Stimulated activated CD8-positive, alpha-beta memory T cell treated with anti-CD3 and anti-CD28 coated beads, Interleukin-12 subunit alpha, Interleukin-12 subunit beta, amount 100 ng/mL, for 4 hours (primary cell): ENCODE measurements around the gene UXS1.

Experiments used
- DNase-seq: peaks from one replicate; pipeline ENCODE4 v3.0.0-alpha.2; 2020; ENCODE audit warnings: low read depth

Gene UXS1

DNA sequence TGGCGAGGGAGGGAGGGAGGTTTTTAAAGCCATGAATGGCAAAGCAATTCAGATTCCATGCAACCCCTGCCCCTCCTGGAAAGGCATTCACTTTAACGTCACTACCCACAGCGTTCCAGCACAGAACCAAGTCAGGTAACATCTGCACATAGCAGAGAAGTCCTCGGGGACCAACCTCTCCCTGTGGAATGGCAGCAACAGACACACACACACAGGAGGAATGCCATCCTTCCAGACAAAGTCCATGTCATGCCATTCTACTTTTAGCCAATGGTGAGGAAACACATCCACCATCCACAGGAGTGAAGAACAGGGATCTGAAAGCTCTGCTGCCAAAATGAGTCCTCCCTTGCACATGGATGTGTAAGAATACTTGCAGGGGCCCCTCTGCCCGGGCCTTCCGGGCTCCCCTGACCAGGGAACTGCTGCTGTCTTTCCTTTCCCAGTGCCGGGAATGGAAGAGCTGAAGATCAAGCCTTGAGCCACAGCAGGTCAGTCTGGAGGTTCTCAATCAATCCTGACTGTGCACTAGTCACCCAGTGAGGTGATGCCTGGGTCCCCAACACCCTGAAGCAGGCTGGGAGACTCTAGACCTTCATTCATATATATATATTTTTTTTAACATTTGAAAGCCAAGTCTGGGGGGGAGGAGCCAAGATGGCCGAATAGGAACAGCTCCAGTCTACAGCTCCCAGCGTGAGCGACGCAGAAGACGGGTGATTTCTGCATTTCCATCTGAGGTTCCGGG is 63.7 kb downstream of the UXS1 start:
- DNase-seq, result no peak

DNA sequence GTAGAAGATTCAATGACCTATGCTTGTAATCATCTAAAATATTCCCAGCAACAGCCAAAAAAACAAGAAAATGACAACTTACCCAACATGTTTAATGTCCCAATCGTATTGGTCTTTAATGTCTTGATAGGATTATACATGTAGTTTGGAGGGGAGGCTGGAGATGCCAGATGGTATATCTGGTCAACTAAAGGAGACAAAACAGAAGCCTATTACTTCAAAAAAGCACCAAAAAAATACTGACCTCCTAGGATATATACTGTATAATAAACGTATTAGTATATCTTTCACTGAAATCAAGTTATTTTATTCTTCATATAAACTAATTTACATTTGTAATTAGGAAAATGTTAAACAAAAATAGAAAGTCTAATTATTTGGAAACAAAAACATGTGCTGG is 64.5 kb downstream of the UXS1 start:
- no peak for DNase-seq

DNA sequence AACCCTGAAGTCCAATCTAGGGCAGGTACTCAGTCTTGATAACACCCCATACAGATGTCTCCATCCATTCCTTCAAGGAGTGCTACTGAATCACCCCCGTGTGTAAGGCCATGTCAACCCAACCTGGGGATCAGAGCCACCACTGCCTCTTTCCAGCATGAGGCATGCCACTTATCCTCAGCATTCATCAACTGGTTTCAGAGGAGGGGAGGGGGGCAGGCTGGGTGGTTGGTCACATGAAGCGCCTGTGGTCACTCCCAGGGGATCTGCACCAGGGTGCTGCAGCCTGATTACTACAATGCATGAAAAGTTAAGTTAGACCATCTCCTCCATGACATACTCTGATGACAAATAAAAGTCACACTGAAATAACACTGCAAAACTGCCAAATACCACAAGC is 65.0 kb downstream of the UXS1 start:
- DNase-seq, result no peak

DNA sequence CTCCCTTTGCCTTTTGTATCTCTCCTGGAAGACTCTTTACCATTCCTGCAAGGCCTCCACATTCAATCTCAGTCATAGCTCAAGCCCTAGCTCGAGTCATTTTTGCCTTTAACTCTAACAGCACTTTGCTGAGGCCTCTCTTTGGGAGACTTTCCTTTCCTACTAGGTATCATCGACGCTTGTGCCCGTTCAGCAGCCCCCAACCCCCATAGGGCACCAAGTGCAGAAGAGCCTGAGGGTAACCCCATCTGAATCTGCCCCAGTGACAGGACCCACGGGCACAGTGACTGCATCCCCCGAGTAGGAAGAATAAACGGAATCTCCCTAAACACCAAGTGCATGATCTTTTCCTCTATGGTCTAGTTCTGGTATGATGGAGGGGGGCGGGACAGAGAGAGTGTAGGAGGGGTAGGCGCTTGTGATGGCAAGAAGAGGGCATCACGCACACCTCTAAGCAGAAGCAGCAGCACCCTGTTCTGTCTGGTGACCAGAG is 66.3 kb downstream of the UXS1 start:
- DNase-seq, result no peak

DNA sequence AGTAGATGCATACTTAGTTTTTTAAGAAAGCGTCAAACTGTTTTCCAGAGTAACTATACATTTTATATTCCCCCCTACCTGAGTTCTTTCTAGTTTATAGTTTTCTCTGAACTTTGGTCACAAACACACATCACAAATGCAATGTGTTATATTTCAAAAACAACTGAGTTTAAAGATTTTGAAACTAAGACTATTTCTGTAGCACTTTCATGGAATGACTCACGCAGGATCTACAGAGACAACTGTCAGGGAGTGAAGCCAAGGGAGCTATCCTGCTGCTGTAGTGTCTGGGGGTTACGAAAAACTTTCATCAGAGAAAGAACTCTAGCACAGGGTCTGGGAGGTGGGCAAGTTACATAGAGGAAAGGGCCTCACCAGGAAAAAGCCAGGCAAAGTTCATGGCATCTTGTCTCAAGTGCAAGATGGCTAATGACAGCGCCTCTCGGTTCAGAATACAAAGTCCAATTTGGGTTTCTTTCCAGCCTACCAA is 66.8 kb downstream of the UXS1 start:
- DNase-seq, result no peak

DNA sequence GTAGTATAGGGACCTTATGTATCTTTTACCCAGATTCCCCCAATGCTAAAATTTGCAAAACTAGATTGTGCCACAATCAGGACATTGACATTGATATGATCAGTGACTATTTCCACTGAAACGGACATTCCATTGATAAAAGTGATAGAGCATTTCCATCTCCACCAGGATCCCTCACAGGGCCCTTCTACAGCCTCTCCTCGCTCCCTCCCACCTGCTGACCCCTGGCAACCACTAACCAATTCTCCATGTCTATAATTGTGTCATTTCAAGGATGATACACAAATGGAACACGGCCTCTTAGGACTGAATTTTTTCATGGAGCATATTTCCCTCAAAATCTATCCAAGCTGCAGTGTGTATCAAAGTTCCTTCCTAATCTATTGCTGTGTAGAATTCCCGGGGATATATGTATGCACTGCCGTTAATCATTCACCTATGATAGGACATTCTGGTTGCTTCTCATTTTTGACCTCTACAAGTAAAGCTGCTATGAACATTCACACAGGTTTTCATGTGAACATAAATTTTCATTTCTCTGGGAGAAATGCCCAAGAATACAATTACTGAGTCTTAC is 67.3 kb downstream of the UXS1 start:
- no peak for DNase-seq

DNA sequence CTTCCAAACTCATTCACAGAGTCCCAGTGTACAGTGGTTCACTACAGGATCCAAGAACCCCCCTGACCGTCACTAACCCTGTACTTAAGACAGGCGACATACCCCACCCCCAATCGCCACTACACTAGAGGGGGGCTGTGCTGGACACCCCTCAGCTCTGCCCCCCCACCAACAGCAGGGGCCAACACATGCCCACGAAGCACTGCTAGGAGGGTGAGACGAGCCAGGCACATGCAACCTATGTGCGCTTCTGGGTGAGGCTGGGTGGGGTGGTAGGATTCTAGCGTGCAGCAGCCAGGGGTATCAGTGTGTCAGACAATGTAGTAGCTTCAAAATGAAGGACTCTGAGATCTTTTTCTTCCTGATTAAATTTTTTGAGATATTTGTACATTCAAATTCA is 67.8 kb downstream of the UXS1 start:
- no peak for DNase-seq

DNA sequence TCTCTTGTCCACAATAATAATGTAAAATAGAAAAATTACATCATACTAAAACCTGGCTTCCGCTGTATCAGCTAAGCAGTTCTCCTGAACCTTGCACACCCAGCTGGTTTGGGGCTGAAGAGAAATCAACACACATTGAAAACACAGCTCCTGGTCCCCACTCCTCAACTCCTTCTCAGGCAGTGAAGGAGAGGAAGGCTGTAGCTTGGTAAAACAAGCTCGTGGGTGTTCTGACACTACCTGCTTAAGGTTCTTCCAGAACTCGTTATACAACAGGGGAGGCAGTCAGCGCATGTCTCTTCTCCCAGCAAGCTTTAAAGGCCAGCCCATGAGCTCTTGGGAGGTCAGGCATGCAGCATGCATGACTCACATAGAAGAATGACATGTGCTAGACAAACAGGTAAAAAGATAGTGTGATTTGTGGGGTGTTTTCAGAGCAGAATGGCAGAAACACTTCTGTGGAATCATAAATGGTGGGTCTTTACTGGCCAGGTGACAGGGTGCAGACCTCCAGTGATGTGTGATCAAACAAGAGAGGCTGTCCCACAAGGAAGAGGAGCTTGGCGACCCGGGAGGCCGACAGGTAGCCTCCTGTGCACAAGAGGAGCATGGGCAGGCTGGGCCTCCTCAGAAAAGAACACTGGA is 69.1 kb downstream of the UXS1 start:
- DNase-seq, result no peak

DNA sequence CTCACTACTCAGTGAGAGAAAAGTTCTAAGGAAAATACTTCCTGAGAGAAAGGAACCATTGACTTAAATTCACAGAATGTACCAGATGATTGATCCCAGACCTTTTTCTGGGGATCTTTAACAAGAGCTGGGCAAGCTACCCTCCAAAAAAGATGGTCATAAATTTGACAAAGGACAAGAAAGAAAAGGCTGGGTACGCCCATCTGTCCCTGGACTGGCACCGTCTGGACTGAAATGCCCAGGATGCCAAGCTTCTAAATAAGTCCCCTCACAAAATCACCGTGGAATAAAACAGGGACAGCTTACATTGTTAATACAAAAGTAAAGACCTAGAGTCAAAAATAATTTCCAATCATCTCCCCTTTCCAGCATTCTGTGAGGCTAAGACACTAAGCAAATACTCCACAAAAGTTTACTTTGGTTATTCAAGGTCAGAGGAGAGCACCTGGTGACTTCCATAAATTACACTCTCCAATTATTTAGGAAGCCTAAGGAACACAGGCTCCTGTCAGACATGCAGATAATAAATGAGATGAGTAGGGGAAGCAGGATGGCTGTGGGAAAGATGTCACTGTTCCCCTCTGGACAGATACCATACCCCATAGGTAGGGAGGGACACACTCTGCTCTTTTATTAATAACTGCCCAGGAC is 69.9 kb downstream of the UXS1 start:
- DNase-seq, result no peak

DNA sequence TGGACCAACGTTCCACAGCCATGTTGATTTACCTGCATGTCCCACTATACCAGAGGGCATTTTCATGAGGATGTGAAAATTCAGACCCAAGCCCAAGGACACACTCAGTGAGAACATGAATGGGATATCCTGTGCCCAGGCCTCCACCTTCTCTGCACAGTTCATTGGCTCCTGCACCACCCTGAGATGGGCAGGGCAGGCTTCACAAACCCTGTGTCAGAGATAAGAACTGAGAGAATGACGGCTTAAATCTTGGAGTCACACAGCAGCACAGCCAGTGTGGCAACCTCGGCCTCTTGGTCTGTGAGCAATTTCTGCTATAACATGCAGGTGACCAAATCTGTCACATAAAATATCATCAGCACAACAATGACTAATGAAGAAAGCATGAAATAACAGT is 71.9 kb downstream of the UXS1 start:
- no peak for DNase-seq

DNA sequence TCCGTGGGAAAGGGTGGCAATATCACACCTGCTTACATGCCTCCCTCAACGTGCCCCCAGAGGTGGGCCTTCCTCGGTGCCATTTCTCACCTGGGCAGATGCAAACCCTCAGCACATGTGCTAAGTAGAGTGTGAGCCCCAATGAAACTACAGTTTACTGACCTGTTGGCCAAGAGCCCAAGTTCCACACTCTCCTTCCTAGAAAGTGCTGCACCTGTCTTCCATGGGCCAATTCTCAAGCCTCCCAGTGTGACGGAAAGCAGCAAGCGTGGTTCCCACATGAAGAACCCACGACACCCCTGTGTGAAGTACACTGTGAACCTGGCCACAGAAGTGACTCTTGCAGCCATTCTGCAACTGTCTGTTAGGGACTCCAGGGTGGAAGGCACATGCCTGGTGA is 73.7 kb downstream of the UXS1 start:
- no peak for DNase-seq

DNA sequence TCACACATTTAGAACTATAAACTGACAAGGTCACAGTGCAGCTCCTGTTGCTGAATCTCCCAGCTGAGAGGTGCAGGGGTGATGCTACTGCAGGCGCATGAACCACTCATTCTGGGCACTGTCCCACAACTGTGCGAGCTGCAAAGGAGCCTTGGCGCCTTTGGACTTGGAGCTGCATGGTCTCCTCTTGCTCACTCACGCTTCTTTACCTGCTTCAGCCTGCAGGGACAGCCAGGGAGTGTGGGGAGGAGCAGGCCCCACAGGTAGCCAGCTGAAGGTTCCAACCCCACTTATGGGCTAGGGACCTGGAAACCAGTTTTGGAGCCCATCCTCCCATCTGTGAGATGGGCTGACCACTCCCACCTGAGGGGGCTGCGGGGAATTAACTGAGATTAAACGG is 75.0 kb downstream of the UXS1 start:
- DNase-seq, result no peak

DNA sequence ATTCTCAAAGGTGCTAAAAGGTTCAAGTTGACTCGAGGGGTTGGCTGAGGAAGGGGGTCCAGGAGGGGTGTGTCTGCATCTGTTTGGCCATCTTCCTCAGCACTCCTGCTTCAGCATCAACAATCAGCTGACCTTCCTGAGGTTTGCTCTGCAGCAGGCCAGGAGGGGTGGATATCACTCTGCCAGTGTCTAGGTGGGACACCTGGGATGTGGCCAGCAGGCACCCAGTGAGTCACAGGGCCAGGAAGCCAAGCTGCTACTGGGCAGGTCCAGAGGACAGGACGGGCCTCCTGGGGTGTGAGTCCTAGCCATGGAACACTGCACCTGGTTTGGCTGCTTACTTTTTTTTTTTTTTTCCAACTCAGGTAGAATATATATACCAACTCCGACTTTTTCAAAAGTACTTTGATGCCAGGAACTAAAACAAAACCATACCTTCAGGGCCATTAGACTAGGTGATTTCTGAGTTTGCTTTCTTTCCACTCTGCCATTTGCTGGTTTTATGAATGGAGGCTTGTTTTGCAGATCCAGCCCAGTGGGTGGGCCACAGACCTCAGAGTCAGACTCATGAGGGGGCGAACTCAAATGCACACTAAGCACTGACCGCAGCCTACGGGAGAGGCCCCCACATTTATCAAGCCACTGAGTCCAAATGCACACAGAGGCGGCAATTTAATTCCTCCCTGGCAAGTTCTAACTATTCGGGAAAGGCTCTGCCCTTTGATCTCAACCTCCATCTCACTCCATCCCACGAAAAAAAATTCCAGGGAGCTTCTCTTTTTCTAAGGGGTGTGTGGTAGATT is 76.0 kb downstream of the UXS1 start:
- no peak for DNase-seq

DNA sequence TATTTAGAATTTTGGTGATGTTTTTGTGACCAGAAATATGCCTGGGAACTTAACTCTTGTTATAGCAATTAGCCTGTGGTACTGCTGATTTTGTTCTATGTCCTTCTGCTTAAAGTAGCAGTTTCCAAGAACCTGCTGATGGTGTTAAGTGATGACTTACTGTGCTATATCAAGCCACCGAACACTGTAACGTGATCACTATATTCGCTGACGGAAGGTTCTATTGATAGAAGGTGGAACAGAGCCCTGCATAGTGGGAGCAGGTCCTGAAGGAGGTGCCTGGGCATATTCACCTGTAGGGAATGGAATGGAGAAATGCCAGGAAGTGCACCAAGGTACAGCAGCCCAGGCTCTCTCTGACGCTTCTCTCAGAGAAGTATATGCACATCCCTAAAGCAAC is 76.8 kb downstream of the UXS1 start:
- DNase-seq, result no peak

DNA sequence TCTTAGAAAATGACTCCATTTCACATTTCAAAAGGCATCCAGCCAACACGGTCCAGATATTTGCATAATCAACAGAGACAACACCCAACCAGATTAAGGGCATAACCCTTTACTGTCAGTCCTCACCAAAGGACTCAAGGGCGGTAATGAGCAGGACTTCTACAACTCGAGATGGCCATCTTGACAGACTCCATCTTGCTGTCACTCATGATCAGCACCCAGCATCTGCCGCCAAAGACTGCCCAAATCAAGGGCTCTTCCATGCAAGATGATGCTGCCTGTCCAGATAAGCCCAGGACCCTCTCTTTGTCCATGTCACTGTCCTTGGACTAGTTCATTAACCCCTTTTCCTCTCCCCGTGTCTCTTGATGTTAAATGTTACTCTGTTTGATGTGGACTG is 77.9 kb downstream of the UXS1 start:
- DNase-seq, result no peak

DNA sequence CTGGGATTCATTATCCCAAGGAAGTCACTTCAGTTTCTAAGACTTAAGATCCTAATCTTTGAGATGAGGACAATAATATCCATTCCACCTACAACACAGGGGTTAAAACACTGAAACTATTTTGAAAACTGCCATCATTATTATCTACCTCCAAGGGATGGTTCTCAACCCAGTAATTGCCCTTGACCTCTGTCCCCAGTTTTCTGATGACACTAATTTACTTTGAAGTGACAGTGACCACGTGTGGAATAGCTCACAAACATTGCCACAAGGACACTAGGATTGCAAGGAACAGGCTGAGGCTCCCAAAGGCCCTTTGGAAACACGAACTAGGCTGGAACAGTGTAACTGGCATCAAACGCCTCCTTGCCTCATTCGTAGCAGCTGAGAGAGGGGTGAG is 78.4 kb downstream of the UXS1 start:
- no peak for DNase-seq

DNA sequence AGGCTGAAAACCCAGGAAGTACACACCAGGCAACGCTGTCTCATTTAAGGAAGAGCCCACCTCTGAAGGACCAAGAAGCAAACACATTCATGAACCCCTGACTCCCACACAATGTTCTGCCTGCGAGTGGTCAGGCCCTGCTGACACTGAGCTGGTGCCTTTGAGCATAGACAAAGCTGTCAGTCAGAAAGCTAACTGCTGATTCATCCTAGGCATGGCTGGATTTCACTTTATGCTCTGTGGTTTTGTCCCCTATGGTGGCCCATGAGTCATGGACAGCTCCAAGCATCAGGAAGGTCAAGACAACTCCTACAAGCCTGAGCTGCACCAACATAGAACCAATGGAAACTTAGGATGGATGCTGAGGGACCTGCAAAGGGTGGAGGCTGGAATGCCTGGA is 78.9 kb downstream of the UXS1 start:
- no peak for DNase-seq

DNA sequence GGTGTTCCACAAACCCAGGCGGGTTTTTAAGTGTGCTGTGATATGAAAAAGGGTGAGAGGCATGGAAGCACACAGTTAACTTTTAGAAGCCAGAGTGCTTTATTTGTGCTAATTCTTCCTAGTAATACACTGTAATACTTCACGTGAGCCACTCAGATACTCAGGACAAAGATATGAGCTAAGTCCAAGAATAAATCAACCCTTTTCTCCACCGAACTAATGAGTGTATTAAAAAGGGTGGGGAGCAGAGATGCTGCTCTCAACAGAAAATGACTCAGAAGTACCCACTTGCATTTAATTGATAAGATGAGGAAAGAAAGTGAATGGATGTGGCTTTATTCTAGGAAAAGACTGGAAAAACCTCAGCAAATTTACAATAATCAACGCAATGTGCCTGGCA is 79.9 kb downstream of the UXS1 start:
- no peak for DNase-seq

DNA sequence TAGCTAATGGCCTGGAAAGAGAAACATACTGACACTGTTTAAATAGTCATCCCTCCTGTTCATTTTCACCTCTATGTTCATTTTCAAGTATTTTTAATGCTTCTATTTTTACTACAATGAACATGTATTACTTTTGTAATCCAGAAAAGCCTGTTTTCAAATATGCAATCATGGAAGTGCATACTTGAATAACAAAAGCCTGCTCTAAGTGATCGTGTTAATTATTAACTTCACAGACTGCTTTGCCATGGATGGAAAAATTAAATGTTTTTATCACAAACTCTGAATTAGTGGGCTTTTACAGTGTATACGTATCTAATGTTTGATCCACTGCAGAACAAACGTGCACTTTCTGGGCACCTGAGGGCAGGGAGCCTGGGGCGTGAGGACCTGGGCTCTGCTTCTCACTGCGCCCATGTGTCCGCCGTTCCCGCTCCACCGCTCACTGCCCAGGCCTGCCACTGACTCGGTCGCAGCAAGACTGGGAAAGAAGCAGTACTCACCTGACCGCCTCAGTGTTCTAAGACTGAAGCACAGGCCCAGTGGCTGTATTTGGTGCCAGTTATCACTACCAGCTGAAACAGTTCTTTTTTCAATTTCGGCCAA is 80.6 kb downstream of the UXS1 start:
- no peak for DNase-seq

DNA sequence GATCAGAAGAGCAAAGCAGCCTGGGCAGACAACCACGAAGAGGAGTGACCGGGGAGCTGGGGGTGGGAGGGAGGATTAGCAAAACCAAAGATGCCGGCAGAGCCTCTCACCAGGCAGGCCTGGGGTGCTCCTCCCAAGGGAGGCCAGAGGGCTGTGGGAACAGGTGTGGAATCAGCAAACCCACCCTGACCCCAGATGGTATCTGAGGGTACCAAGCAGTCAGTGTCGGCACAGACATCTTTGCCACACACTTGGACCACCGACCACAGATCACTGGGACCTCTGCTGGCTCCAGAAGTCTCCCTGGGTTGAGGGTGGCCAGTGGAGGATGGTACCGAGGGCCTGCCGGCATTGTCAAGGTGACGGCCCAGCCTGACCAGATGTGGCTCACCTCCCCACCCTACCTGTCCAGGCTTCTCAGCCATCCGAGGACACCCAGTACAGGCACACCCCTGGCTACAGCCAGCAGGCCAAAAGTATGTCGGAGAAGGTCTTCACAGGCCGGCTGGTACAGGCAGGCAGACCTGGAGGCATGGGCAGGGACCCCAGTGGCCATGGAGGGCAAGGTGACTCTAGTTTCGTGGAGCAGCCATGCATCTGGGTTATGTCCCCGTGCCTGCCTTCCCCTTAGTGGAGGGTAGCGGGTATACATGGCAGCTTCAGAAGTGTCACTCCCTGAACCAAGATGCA is 82.1 kb downstream of the UXS1 start:
- DNase-seq, result no peak
